BE2C (cell line): Measurements from ENCODE around the gene PPP1R18.
"Not testable (repeated sequence)": the region's sequence is repeated elsewhere in the genome, so short reads cannot be mapped to it uniquely, and the experiment has no call there.

Experiments used
- DNase-seq: peaks from one replicate; pipeline ENCODE4 v3.0.0-alpha.2; 2020
- H3K27me3 ChIP-seq: fragments of 250-450 bp; sonication (Bioruptor Pico); 2 replicates; pipeline ENCODE4 v1.5.1; 2020; ENCODE audit warnings: mild to moderate bottlenecking
- H3K36me3 ChIP-seq: fragments of 250-450 bp; sonication (Bioruptor Pico); 2 replicates; pipeline ENCODE4 v1.5.1; 2020; ENCODE audit warnings: mild to moderate bottlenecking
- H3K4me1 ChIP-seq: fragments of 250-450 bp; sonication (Bioruptor Pico); 2 replicates; pipeline ENCODE4 v1.5.1; 2020
- H3K4me3 ChIP-seq: 2 replicates; pipeline ENCODE4 v1.5.1; 2011; ENCODE audit warnings: low read depth, low read length
- H3K9me3 ChIP-seq: fragments of 250-450 bp; sonication (Bioruptor Pico); 2 replicates; pipeline ENCODE4 v1.5.1; 2020
- CTCF ChIP-seq: IDR thresholded peaks from 2 replicates; pipeline ENCODE4 v1.5.1; 2012; ENCODE audit warnings: mild to moderate bottlenecking, low read depth, low read length

PPP1R18 gene

GRCh38 chr6:30678964-30679726 is 7.3 kb downstream of the PPP1R18 start:
- DNase-seq = peak; percentile 91
- H3K4me3 ChIP-seq = no peak overlapping the region; the same call in 1 of the 2 replicates
- no peaks in the 10 kb centered on the region for H3K9me3 ChIP-seq
- H3K27me3 ChIP-seq = no peaks in the 10 kb centered on the region
- peaks cover 49% of the 10 kb centered on the region for H3K36me3 ChIP-seq
- H3K4me1 ChIP-seq = peaks cover 5% of the 10 kb centered on the region
- TF ChIP-seq CTCF = peak; percentile 97

GRCh38 chr6:30676660-30677285 is 9.7 kb downstream of the PPP1R18 start:
- Histone ChIP-seq H3K4me3 (no peak overlapping the region), H3K9me3 (no peaks in the 10 kb centered on the region), H3K36me3 (peaks cover 49% of the 10 kb centered on the region), H3K27me3 (no peaks in the 10 kb centered on the region), H3K4me1 (peaks cover 5% of the 10 kb centered on the region)
- TF ChIP-seq CTCF = no peak
- no peak for DNase-seq

GRCh38 chr6:30672445-30673253 is 13.8 kb downstream of the PPP1R18 start, which contains the start of gene DHX16:
Gene DHX16, minus strand, starts transcription at chr6:30673006. Its CDS starts 165 bp downstream, at chr6:30672841.
- TF ChIP-seq CTCF = peak; percentile 96
- H3K4me1 ChIP-seq = no peaks in the 10 kb centered on the region
- peaks cover 31% of the 10 kb centered on the region for H3K36me3 ChIP-seq
- H3K9me3 ChIP-seq = no peaks in the 10 kb centered on the region
- H3K4me3 ChIP-seq = peak within 1 kb of the TSS; percentile 94
- peak; percentile 95 for DNase-seq
- no peaks in the 10 kb centered on the region for H3K27me3 ChIP-seq

GRCh38 chr6:30670760-30671527 is 15.5 kb downstream of the PPP1R18 start:
- Histone ChIP-seq H3K27me3 (no peaks in the 10 kb centered on the region), H3K36me3 (peaks cover 19% of the 10 kb centered on the region), H3K9me3 (no peaks in the 10 kb centered on the region), H3K4me1 (no peaks in the 10 kb centered on the region), H3K4me3 (no peak overlapping the region)
- TF ChIP-seq CTCF = peak; percentile 43
- DNase-seq = peak; percentile 40

GRCh38 chr6:30666300-30666699 is 20.1 kb downstream of the PPP1R18 start:
- not testable (repeated sequence) for H3K27me3 ChIP-seq, H3K9me3 ChIP-seq, DNase-seq, H3K4me1 ChIP-seq, H3K4me3 ChIP-seq
- H3K36me3 ChIP-seq = peaks cover 48% of the 10 kb centered on the region
